ENCODE data around the gene IL6ST. TPM values are rescaled to one million over a fixed set of nuclear protein-coding genes. Genes with fewer than 3 reads are reported as not detected.

The IL6ST gene
- total RNA-seq, 1 experiment from 2014 or later = 39.8 TPM

GRCh38 chr5:56011835-56012234 is 17.1 kb upstream of the IL6ST start:
- intact Hi-C loops (cut with micrococcal nuclease; ENCODE audit: unreplicated experiment) = no loop called here
- Histone ChIP-seq H3K9me3 (ENCODE audit: low read depth, low read length, poor library complexity, severe bottlenecking) (no peaks in the 10 kb centered on the region), H3K4me1 (ENCODE audit: insufficient read depth, low read length, poor library complexity, severe bottlenecking) (no peaks in the 10 kb centered on the region), H3K4me3 (ENCODE audit: low read depth, low read length, poor library complexity, severe bottlenecking) (no peak overlapping the region), H3K27me3 (replicated peaks; ENCODE audit: insufficient read depth, low read depth, low read length, poor library complexity) (no peaks in the 10 kb centered on the region), H3K27ac (ENCODE audit: low read depth, low read length, poor library complexity, severe bottlenecking) (no peak overlapping the region), H3K36me3 (ENCODE audit: insufficient read depth, low read length, poor library complexity, severe bottlenecking) (no peaks in the 10 kb centered on the region)
- no TSS peak for BruUV-seq (replicated peaks)
- DNase-seq (ENCODE audit: low spot score) = no peak
- TF ChIP-seq CTCF (conservative IDR thresholded peaks at IDR 0.05; ENCODE audit: low read depth, low read length) = no peak
- TF ChIP-seq EZH2 (IDR thresholded peaks at IDR 0.05; ENCODE audit: borderline replicate concordance, low read depth, low read length, poor library complexity, severe bottlenecking) = no peak
- ChIA-PET POLR2A (ENCODE audit: low non-redundant PET) (no interaction called here), CTCF (no interaction called here)

- H3K4me1 ChIP-seq (ENCODE audit: insufficient read depth, low read length, poor library complexity, severe bottlenecking) = no peaks in the 10 kb centered on the region
- H3K4me3 ChIP-seq (ENCODE audit: low read depth, low read length, poor library complexity, severe bottlenecking) = no peak overlapping the region
- no peak overlapping the region for H3K27ac ChIP-seq (ENCODE audit: low read depth, low read length, poor library complexity, severe bottlenecking)
- ChIA-PET CTCF (no interaction called here), POLR2A (ENCODE audit: low non-redundant PET) (interaction anchor here (0.5 kb wide), 1 partner anchor 319 kb away, joined by 3 read pairs; no protein-coding TSS in a partner anchor)
- TF ChIP-seq CTCF (conservative IDR thresholded peaks at IDR 0.05; ENCODE audit: low read depth, low read length) (no peak), EZH2 (IDR thresholded peaks at IDR 0.05; ENCODE audit: borderline replicate concordance, low read depth, low read length, poor library complexity, severe bottlenecking) (no peak)
- no TSS peak for BruUV-seq (replicated peaks)
- intact Hi-C loops (cut with micrococcal nuclease; ENCODE audit: unreplicated experiment) = no loop called here
- no peak for DNase-seq (ENCODE audit: low spot score)
- H3K9me3 ChIP-seq (ENCODE audit: low read depth, low read length, poor library complexity, severe bottlenecking) = no peaks in the 10 kb centered on the region
- no peaks in the 10 kb centered on the region for H3K36me3 ChIP-seq (ENCODE audit: insufficient read depth, low read length, poor library complexity, severe bottlenecking)
- no peaks in the 10 kb centered on the region for H3K27me3 ChIP-seq (replicated peaks; ENCODE audit: insufficient read depth, low read depth, low read length, poor library complexity)
Measured at GRCh38 chr5:56010431-56010830, 15.7 kb upstream of the IL6ST start.

GRCh38 chr5:56006600-56006999 is 11.8 kb upstream of the IL6ST start:
- intact Hi-C loops (cut with micrococcal nuclease; ENCODE audit: unreplicated experiment) = no loop called here
- POLR2A ChIA-PET (ENCODE audit: low non-redundant PET) = no interaction called here
- H3K36me3 ChIP-seq (ENCODE audit: insufficient read depth, low read length, poor library complexity, severe bottlenecking) = no peaks in the 10 kb centered on the region
- no peaks in the 10 kb centered on the region for H3K9me3 ChIP-seq (ENCODE audit: low read depth, low read length, poor library complexity, severe bottlenecking)
- H3K27me3 ChIP-seq (replicated peaks; ENCODE audit: insufficient read depth, low read depth, low read length, poor library complexity) = no peaks in the 10 kb centered on the region
- H3K4me3 ChIP-seq (ENCODE audit: low read depth, low read length, poor library complexity, severe bottlenecking) = no peak overlapping the region
- BruUV-seq (replicated peaks) = no TSS peak
- H3K4me1 ChIP-seq (ENCODE audit: insufficient read depth, low read length, poor library complexity, severe bottlenecking) = no peaks in the 10 kb centered on the region
- CTCF ChIA-PET = no interaction called here
- TF ChIP-seq EZH2 (IDR thresholded peaks at IDR 0.05; ENCODE audit: borderline replicate concordance, low read depth, low read length, poor library complexity, severe bottlenecking) (no peak), CTCF (conservative IDR thresholded peaks at IDR 0.05; ENCODE audit: low read depth, low read length) (no peak)
- no peak for DNase-seq (ENCODE audit: low spot score)
- no peak overlapping the region for H3K27ac ChIP-seq (ENCODE audit: low read depth, low read length, poor library complexity, severe bottlenecking)

Measured in A673 (cell line).